Stimulated activated CD8-positive, alpha-beta memory T cell treated with anti-CD3 and anti-CD28 coated beads, Interleukin-4, amount 100 ng/mL, for 1 hour (primary cell): ENCODE results near the gene GNG12.

Experiments used
- DNase-seq, 2 donors: peaks; one replicate each; pipeline ENCODE4 v3.0.0-alpha.2; 2020; ENCODE audit warnings: low read depth in 2 of 2, low spot score in 1 of 2

The GNG12 gene

DNA sequence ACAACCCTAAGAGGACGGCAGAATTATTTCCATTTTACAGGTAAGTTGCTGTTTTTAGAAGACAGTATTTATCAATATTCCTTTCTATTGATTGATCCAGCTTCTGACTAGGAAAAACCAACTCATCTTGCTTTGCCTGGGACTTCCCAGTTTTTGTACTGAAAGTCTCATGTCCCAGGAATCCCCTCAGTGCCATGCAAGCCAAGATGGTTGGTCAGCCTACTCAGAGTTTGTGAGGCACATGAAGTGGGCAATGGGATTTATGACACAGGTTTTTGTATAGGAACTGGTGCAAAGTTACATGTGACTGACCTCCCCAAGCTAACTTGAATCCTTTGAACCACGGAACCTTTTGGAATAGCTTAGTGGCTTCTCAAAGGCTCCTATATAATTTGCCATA lies 45.5 kb downstream of the GNG12 start:
- DNase-seq = no peak

DNA sequence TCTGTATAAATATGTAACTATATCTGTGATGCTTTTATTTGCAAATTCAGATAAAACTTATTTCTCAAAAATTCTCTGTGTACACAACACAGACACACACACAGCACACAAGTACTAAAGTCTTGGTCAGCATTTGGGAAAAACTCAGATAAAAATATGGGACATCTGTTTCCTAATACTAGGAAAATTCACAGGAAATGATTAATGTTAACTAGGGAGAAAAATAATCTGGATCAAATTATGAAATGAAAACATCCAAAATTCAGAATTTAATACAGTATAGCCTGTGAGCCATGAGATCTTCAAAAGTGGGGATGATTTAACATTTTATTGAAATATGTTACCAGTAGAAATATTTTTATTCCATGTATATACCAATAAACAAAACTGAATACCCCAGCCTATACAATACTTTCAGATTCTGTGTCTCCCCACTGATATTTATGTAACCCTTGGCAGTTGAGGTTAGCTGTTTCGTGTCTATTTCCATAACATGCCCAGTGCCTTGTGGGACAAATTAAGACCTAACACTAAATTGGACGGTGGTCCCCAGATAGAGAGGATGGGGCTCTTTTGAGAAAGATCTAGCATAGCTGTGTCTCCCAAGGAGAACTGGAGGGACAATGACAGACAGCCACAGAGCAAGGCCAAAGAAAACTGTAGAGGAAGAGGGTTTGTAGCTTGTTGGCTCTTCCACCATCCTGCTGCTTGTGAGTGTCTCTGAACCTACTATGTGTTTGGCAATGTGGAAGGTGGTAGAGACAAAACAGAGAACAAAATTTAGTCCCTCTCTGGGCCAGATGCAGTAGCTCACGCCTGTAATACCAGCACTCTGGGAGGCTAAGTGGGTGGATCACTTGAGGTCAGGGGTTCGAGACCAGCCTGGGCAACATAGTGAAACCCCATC lies 47.2 kb downstream of the GNG12 start:
- DNase-seq = no peak

DNA sequence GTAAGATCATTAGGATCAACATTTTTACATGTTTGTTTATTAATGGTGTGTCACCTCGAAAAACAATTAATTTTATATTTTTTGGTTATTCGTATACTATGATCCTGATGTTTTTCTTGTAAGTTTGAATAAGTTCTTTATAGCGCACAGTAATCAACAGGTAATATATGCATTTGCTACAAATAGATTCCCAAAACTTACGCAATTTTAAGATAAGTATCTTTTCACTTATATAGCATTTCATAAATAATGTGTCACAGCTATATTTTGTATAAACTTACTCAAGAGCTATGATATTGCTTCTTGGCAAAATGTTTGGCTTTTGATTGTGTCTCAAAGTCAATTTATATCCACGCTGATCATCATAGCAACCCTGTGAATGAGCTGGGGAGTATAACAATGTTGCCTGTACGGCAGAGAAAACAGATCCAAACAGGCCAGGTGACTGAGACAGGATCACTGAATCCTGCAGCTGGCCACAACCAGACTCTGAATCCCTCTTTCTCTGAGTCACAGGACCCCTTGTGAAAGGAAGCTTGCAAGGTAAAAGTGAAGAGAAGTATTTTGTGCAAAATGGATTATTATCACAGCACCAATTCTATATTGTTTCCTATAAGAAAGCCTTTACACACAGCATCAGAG lies 48.6 kb downstream of the GNG12 start:
- no peak for DNase-seq

DNA sequence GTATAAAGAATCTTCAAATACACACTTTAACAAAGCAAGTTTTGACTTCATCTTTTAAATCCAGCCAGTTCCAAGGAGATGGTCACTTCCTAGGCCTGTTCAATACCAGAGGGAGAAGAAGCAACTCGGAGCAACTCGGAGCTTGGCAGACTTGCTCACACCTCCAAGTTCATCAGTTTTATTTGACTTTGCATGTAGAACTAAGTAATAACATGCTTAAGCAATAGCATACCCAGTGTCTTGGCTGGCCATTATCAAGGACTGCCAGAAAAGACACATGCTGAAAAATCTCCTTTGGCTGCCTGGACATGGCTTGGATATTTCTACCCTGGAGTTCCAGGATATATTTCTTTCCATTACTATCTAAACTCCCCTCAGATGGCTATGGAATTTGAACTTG lies 52.6 kb downstream of the GNG12 start:
- no peak for DNase-seq

DNA sequence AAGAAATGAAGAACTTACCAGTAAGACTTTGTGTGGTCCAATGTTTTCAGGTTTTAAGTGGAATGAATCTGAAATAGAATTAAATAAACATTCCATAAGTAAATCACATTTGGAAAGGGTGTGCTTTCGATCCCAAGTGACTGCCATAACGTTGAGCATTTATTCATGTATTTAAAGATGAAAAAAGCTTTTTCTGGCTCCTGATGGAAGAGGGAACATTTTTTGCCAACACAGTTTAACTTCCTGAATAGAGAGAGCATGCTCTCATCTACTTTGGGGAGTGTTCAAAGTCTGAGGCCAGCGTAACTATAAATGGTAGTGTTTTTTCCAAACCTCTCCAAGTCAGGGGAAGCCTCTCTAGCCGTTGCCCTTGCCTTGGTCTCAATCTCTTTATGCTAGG lies 55.8 kb downstream of the GNG12 start:
- no peak for DNase-seq

DNA sequence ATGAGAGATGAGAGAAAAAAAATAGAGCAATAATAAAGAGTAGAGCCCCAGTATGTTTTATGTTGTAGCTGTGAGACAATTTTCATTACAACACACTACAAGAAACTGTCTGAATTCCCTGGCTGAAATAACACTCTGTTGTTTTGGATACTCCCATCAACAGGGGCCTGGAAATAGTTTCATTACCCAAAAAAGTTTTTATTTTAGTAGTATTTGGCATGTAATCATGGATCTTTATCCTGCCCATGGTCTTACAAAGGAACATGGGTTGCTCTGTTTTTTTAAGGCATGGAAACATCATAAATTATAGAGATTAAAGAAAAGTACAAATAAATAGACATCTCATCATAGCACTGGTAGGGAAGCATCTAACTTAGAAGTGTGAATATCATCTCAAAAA lies 56.3 kb downstream of the GNG12 start:
- DNase-seq = no peak

DNA sequence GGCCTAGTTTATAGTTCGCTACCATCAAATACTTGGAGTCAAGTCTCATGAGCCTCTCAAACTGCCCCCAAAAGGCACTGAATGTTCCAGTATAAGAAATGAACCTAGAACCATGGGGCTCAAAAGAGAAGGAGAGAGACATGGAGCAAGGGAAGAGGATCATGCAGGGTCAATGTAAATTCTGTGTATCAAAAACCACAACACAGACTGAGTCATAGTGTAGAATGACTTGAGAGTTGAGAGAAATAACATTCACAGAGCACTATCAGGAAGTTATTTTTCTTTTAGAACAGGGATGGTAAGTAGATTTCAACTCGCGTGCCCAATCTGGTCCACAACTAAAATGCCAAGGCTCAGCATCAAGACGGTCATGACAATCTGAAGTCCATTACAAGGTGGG lies 59.8 kb downstream of the GNG12 start:
- DNase-seq = no peak

DNA sequence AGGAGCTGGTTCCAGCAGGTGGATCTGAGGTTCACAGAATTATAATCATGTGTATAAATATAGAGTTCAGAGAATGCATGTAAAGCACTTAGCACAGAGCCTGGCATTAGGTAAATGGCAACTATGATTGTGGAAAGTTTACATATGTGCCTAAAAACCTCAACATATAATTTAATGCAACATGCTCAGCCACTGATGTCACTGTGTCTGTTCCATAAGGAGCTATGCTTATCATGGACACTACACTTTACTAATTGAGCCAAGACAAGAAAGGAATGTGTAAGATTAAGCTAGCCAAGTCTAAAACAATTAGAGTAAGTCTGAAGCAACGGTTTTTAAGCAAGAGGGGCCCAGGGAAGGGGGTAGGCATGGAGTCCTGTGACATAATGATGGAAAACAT lies 61.5 kb downstream of the GNG12 start:
- DNase-seq = no peak

DNA sequence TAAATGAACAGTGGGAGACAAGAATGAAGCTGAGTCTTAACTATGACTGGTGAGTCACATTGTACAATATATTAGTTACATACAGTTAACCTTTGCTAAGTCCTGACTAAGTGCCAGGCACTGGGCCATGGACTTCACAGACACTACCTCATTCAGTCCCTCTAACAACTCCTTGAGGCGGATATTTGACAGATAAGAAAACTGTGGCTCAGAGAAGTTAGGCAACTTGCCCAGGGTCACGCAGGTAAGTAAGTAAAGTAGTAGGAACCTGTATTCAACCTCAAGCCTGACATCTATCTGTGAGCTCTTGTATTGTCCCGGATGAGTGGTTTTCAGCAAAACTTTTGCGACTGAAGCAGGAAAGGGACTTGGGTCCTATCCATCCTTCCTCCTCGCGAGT lies 62.1 kb downstream of the GNG12 start:
- no peak for DNase-seq

DNA sequence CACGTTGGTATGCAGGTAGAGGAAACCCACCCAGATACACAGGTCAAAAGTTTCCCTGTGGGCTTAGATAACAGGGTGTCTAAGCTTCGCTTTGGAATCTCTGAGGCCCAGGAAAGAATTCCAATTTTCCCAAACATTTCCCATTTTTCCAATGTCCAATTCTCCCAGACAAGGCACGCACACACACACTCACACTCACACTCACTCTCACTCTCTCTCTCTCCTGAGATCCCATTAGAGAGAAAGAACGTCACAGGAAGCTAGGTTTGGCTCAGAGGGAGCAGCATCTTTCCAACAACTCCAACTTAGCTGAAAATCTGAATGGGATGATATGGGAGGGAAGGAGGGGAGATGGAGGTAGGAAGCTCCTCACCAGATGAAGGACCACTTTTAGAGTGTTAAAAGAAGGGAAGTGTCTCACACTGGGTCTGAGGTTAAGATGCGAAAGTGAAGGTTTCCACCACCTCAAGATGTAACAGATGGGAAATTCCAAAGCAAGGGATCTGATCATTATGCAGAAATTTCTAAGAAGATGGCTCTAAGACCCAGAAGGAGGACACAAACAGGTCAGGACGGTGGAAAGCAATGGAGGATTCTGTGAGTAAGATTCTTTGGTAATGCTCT lies 63.5 kb downstream of the GNG12 start:
- DNase-seq = no peak

DNA sequence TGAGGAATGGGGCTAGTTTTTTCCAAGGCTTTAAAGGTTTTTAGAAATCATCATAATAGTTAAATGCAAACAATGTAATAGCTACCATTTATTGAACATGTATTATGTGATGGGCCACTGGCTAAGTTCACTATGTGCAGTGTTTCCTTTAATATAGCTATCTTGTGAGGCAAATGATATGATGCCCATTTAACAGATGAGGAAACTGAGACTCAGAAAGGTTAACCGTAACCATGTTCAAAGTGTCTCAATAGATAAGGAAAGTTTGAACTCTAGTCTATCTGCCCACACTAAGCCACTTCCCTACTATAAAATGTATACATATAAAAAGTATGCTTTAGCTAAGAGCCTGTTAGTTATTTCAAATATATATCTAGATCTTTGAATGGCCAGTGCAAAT lies 64.8 kb downstream of the GNG12 start:
- no peak for DNase-seq

DNA sequence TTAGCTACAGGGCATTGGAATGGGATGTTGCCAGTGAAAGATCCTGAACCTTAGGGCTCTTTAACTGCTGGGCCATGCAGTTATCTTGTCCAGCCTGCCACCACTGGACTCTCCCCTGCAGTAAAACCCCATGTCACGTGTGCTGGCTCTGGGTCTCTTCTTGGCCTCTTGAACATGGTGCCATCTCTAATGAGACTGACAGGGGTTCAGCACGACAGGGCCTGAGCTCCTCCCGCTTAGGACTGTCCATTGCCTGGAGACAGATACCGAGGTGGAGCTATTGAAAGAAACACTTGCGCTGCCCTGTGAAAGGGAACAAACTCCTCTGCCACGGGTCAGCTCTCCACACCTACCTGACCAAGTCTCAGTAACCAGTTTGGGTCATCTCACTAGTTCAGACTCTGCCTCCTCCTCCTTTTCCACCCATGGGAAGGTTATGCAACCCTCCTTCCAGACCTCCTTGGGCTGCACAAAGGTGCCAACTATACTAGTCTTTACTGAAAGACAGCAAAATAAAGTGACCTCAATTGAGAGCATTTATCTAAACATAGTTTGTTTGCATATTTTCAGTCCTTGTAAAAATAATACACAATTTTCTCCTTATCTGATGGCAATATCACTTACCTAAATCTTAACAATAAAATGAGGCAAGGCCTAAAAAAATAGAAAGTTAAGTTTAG lies 66.0 kb downstream of the GNG12 start:
- DNase-seq = no peak

DNA sequence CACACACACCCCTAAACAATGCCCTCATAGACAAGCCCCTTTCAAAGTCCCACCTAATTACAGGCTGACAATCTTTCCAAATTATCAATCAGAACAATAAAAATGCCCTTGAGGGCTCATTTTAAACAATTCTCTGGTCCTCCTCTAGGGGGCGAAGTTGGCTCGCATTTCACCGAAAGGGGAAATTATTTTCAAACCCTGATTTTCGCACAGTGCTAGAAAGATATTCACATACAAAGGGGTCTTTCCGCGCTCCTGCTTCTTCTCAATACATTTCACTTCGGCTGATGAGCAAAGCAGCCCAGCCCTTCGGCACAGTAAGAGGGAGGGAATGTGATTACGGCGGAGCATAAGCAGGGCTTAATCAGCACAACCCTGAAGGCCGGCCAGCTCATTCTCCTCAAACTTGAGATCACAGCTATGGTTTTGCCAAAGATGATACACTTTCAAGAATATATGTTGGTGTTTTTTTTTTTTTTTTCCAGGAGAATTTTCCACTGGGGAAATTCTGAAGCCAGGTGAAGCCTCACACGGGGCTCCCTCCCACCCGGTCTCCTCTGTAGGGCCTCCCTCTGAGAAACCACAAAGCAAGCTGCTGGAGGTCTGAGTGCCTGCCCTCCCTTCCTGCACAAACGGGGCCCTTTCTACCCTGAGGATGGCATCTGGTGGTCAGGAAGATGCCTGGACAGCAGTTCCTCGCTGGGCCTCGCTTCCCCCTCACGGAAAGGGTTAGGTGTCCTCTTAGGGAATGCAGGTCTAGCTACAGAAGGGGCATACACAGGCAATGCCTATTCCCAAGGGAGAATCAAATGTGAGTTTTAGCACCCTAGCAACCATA lies 66.9 kb downstream of the GNG12 start:
- peak in 1 of 2 donors; percentile 4 for DNase-seq

DNA sequence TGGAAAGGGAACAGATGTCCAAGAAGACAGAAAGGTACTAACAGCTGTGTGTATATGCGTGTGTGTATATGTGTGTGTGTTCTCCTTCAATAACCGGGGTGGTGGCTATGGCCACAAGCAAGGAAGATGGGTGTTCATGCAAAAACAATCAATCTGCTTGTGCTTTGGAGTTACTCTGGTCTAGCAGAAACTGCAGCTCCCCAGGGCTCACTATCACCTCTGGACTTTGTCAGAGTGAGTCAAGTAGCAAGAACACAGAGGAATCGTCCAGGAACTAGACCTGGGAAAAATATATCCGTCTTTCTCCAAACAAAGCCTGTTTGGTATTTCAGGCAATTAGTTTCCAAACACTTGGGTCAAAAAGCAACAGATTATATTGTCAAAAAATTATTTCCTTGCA lies 68.6 kb downstream of the GNG12 start:
- DNase-seq = no peak

DNA sequence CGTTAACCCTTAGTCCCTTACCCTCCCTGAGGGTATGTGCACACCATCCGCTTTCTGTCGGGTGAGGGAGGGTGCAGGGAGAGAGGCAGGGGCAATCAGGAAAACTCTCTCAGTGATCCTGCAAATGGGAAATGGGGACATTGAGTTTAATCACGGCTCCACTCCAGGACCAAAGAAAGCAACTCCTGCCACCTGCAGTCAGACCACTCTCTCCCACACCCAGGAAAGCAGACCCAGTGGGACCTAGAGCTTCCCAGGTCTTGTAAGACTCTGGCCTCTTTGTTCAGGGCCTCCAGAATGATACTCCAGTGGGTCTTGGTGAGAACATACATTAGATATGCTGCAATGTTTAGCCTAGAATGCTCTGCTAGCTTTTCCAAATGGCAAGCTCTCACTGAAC lies 71.5 kb downstream of the GNG12 start:
- no peak for DNase-seq

DNA sequence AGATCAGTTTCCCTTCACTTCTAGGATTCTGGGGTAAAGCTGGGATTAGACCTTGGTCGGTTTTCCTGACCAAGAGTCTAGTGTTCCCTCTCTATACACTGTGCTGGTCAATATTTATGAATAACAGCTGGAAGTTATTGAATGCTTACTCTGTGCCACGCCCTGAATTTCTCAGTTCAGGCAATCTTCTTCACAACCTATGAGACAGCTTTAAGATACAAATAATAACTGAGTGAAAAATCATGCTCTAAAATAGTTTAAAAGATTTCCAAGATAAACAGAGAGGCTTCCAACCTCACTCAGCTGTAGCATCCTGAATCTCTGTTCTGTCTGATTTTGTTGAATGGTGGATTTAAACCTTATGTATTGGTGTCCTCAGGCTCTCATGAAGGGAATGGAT lies 72.2 kb downstream of the GNG12 start:
- no peak for DNase-seq

DNA sequence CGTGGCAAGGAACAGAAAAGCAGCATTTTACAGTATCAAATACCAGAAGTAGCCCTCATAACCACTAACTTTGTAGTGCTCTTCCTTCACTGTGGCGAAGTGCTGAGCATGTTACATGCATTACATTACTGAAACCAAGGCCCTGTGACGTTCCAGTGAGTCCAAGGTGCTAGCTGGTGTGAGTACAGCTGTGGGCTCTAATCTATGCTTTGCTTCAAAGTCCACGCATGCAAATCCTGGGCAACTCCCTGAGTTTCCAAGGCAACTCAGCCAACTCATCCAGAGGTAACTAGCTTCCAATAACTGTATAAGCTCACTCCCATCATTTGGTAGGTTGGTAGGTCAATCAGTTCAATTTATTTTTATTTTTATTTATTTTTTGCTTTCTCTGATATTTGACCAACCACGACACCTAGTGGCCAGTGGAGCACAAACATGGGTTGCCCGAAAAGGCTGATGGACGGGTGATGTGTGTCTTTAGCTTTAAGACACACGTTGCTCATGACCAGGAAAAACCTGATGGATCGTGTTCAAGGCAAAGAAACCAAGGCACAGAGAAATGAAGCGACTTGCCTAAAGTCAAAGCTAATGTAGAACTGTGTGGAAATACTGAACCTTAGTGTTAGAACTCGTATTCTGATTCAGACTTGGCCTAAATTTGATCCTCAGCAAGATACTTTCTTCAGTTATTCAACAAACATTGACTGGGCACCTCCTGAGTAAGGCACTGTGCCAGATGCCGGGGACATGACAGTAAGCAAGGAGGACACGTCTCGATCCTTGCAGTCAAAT lies 73.0 kb downstream of the GNG12 start:
- peak; percentile 16 to 28 for DNase-seq

DNA sequence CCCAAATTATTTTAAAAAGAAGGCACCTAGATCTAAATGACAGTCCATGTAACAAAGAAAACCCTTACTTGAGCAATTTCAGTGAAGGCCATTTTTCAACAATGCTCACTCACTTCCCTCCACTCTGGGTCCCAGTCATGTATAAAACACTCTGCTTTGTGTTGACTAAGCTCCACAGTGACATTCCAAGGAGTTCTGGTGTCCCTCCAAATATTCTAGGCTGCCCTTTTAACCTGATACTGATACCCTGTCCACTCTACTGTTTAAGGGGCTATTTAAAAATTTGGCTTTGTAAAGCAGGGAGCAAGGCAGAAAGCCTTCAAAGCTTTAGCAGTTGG lies 73.6 kb downstream of the GNG12 start:
- no peak for DNase-seq

DNA sequence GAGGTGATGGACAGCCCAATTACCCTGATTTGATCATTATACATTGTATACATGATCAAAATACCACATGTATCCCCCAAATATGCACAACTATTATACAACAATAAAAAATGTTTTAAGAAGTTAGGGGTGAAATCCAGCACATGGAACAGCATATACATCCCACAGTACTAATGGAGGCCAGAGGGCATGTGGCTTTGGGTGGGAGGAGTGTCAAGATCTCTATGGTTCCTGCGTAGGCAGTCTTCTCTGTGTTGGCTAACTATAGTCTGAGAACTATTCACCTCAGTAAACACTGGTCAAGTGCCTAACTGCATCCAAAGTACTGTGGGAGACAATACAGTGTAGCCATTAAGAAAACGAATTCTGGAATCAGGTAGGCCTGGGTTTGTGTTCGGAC lies 74.2 kb downstream of the GNG12 start:
- no peak for DNase-seq

DNA sequence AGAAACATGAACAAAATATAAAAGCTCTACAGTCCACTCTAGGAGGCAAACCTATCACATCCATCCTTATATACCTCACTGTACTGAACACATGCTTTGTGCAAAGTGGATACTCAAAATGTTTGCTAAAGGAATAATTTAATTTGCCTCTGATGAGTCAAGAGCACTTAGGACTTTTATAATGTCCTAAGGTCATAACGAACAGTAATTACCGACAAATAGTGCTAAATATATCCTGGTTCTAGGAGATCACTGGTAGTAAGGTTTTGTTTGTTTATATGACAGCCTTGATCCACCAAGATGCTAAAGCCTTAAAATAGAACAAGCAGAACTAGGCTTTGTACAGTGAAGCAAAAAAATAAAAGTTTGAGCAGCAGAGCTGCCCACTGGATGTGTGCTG lies 77.6 kb downstream of the GNG12 start:
- DNase-seq = no peak
